OCI-LY7 (cell line): Measurements from ENCODE around the gene HIVEP3. TPM values are rescaled to one million over a fixed set of nuclear protein-coding genes. Genes with fewer than 3 reads are reported as not detected.

Experiments used
- BruUV-seq: library from RNA; stranded (reverse); fragments of 400-500 nt; replicated peaks from 2 replicates; lab custom pipeline; 2021; lab: Mats Ljungman, UMichigan
- CTCF ChIA-PET: fragments of 300-600 bp; sonication (Branson Sonifier 250); formaldehyde crosslinking; loops from one replicate; lab custom pipeline; 2022; ENCODE audit warnings: antibody characterized with exemption; ENCODE audit not compliant: unreplicated experiment; lab: Charles Lee
- POLR2A ChIA-PET: fragments of 300-600 bp; sonication (Branson Sonifier 250); formaldehyde crosslinking; loops from one replicate; lab custom pipeline; 2022; ENCODE audit warnings: antibody characterized with exemption; lab: Charles Lee
- DNase-seq: peaks from one replicate; pipeline ENCODE4 v3.0.0-alpha.2; 2015; ENCODE audit warnings: low spot score
- H2AFZ ChIP-seq: fragments of 200-600 bp; sonication (generic), shearing (Covaris generic); 2 replicates; pipeline ENCODE4 v1.6.1; 2014; ENCODE audit warnings: mild to moderate bottlenecking, antibody characterized with exemption, low read length, moderate library complexity
- H3K27ac ChIP-seq: fragments of 200-600 bp; sonication (generic); 2 replicates; pipeline ENCODE4 v1.5.1; 2014; ENCODE audit warnings: mixed run types, low read depth, mild to moderate bottlenecking, moderate library complexity, low read length, inconsistent platforms; ENCODE audit not compliant: poor library complexity, severe bottlenecking
- H3K36me3 ChIP-seq: fragments of 200-600 bp; sonication (generic); 2 replicates; pipeline ENCODE4 v1.6.1; 2014; ENCODE audit warnings: mild to moderate bottlenecking, antibody characterized with exemption, low read length, moderate library complexity, mixed read lengths; ENCODE audit not compliant: insufficient read depth
- H3K4me1 ChIP-seq: fragments of 200-600 bp; sonication (generic); 2 replicates; pipeline ENCODE4 v1.5.1; 2014; ENCODE audit warnings: mild to moderate bottlenecking, low read length; ENCODE audit not compliant: insufficient read depth, poor library complexity, severe bottlenecking
- H3K4me2 ChIP-seq: fragments of 200-600 bp; sonication (generic); 2 replicates; pipeline ENCODE4 v1.6.1; 2014; ENCODE audit warnings: mild to moderate bottlenecking, low read length
- H3K4me3 ChIP-seq: fragments of 200-600 bp; sonication (generic); 2 replicates; pipeline ENCODE4 v1.5.1; 2014; ENCODE audit warnings: mild to moderate bottlenecking, low read depth, low read length; ENCODE audit not compliant: poor library complexity, severe bottlenecking
- H3K79me2 ChIP-seq: fragments of 200-600 bp; sonication (generic); 2 replicates; pipeline ENCODE4 v1.6.1; 2016; ENCODE audit warnings: low read depth, mild to moderate bottlenecking, low read length, moderate library complexity, mixed read lengths; ENCODE audit not compliant: insufficient read depth
- H3K9me2 ChIP-seq: fragments of 200-600 bp; sonication (generic); 2 replicates; pipeline ENCODE4 v1.6.1; 2016; ENCODE audit warnings: mild to moderate bottlenecking, low read length, mixed read lengths; ENCODE audit not compliant: insufficient read depth
- H3K9me3 ChIP-seq: fragments of 200-600 bp; sonication (generic); 2 replicates; pipeline ENCODE4 v1.6.1; 2014; ENCODE audit warnings: mild to moderate bottlenecking, mixed run types, low read length, mixed read lengths
- H4K20me1 ChIP-seq: fragments of 200-600 bp; sonication (generic); 2 replicates; pipeline ENCODE4 v1.6.1; 2014; ENCODE audit warnings: mild to moderate bottlenecking, antibody characterized with exemption, low read length, moderate library complexity, mixed read lengths; ENCODE audit not compliant: insufficient read depth
- EZH2phosphoT487 ChIP-seq: fragments of 200-600 bp; sonication (generic); IDR thresholded peaks from 2 replicates; pipeline ENCODE4 v1.6.1; 2018; ENCODE audit warnings: low read depth, borderline replicate concordance, mild to moderate bottlenecking, mixed run types, antibody characterized with exemption, low read length, moderate library complexity, mixed read lengths
- intact Hi-C: fragments of 100-400 bp; cut with micrococcal nuclease; formaldehyde crosslinking; loops from one replicate; pipeline ENCODE4 v1.10.0; 2022; ENCODE audit not compliant: unreplicated experiment
- total RNA-seq, 2 experiments: library from RNA; depleted of rRNA in 1 of 2; stranded (reverse); fragments of >200 nt in 1 of 2; shearing (Covaris generic) in 1 of 2; gene quantifications; 2 replicates each; pipeline ENCODE4 v1.2.3, GENCODE V29; 2014 to 2022
- TF ChIP-seq, protein P1 (sequence below): fragments of 200-600 bp; sonication (generic); conservative IDR thresholded peaks from 2 replicates; pipeline ENCODE4 v1.5.1; 2014; ENCODE audit warnings: mild to moderate bottlenecking, antibody characterized with exemption, low read length, moderate library complexity, mixed read lengths

HIVEP3 gene
- total RNA-seq, 2 experiments from 2014 or later, result 0.53 to 0.60 TPM

DNA sequence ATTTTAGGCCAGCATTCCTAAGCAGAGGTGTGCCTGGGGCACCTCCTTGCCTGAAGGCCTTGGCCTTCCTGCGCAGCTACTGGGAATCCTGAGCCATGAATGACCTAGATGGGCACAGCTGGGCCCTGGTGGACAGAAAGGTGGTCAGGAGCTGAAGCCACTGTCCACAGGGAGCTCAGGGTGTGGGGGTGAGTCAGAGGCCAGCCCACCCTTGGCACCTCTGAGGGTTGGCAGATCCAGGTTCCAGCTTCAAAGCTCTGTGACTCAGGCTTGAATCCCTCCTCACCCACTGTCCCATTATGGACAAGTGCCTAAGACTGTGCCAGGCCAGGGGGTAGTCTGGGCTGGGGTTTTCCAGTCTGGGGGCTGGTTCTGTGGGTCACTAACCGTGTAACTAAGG is 427.8 kb downstream of the HIVEP3 start:
- TF ChIP-seq, protein P1, sequence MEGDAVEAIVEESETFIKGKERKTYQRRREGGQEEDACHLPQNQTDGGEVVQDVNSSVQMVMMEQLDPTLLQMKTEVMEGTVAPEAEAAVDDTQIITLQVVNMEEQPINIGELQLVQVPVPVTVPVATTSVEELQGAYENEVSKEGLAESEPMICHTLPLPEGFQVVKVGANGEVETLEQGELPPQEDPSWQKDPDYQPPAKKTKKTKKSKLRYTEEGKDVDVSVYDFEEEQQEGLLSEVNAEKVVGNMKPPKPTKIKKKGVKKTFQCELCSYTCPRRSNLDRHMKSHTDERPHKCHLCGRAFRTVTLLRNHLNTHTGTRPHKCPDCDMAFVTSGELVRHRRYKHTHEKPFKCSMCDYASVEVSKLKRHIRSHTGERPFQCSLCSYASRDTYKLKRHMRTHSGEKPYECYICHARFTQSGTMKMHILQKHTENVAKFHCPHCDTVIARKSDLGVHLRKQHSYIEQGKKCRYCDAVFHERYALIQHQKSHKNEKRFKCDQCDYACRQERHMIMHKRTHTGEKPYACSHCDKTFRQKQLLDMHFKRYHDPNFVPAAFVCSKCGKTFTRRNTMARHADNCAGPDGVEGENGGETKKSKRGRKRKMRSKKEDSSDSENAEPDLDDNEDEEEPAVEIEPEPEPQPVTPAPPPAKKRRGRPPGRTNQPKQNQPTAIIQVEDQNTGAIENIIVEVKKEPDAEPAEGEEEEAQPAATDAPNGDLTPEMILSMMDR, result no peak
- TF ChIP-seq EZH2phosphoT487, result no peak
- Histone ChIP-seq H4K20me1 (no peaks in the 10 kb centered on the region), H3K4me2 (no peak overlapping the region), H3K27ac (no peak overlapping the region), H3K4me1 (no peaks in the 10 kb centered on the region), H3K36me3 (no peaks in the 10 kb centered on the region), H3K9me2 (no peaks in the 10 kb centered on the region), H3K79me2 (no peaks in the 10 kb centered on the region), H2AFZ (no peak overlapping the region), H3K9me3 (no peaks in the 10 kb centered on the region), H3K4me3 (no peak overlapping the region)
- intact Hi-C loops, result no loop called here
- CTCF ChIA-PET, result no interaction called here
- POLR2A ChIA-PET, result no interaction called here
- no TSS peak for BruUV-seq
- no peak for DNase-seq

DNA sequence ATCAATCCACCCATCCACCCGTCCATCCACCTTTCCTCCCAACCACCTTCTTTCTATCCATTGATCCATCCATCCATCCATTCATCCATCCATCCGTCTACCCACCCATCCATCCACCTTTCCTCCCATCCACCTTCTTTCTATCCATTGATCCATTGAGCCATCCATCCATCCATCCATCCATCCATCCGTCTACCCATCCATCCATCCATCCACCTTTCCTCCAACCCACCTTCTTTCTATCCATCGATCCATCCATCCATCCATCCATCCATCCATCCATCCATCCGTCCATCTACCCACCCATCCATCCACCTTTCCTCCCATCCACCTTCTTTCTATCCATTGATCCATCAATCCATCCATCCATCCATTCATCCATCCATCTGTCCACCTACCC is 429.2 kb downstream of the HIVEP3 start:
- H3K4me3 ChIP-seq, result no peak overlapping the region
- POLR2A ChIA-PET, result no interaction called here
- H4K20me1 ChIP-seq, result no peaks in the 10 kb centered on the region
- no peak overlapping the region for H3K27ac ChIP-seq
- CTCF ChIA-PET, result no interaction called here
- DNase-seq, result no peak
- BruUV-seq, result no TSS peak
- no peak overlapping the region for H2AFZ ChIP-seq
- H3K4me1 ChIP-seq, result no peaks in the 10 kb centered on the region
- no peaks in the 10 kb centered on the region for H3K36me3 ChIP-seq
- TF ChIP-seq EZH2phosphoT487, result no peak
- TF ChIP-seq, protein P1, result no peak
- intact Hi-C loops, result no loop called here
- no peak overlapping the region for H3K4me2 ChIP-seq
- no peaks in the 10 kb centered on the region for H3K9me3 ChIP-seq
- H3K79me2 ChIP-seq, result no peaks in the 10 kb centered on the region
- no peaks in the 10 kb centered on the region for H3K9me2 ChIP-seq

DNA sequence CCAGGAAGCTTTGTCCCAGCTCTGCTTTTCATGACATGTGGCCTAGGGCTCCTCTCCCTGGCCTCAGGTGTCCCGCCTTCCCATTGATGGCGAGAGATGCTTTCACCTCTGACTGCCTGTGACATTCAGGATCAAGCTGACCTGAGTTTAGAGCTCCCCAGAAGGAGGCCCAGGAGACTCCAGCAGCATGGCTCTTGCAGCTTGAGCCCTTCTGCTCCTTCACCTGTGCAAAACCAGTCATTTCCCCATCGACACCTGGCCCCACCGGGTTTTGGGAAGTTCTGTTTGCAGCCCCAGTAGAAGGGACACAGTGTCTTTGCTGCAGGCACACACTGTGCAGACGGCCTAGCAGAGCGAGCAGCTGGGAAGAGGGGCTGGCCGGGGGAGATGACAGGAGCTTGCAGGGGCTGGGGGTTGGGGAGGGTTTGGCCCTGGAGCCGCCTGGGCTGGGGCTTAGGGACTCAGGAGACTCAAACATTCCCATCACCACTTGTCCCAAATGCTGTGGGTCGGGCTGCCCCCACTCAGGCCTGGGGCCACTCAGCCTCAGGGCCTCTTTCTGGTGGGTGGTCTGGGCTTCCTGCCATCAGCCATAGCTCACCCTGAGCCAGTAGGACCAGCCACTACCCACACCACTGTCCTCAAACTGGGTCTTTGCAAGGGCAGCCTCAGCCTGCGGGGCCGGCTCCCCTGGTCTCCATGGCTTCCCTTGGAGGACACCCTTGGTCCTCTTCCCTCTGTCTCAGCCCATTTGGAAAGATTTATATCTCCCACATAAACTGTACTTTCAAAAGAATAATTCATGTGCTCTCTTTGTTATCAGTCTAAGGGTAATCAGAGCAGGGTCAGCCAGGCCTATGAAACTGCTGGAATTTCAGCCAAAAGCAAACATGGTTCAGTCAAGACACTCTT is 430.4 kb downstream of the HIVEP3 start:
- H3K36me3 ChIP-seq, result no peaks in the 10 kb centered on the region
- no peak overlapping the region for H2AFZ ChIP-seq
- no peaks in the 10 kb centered on the region for H3K9me3 ChIP-seq
- H3K79me2 ChIP-seq, result no peaks in the 10 kb centered on the region
- no peak overlapping the region for H3K4me3 ChIP-seq
- intact Hi-C loops, result no loop called here
- CTCF ChIA-PET, result no interaction called here
- no peak overlapping the region for H3K27ac ChIP-seq
- no peak overlapping the region for H3K4me2 ChIP-seq
- H4K20me1 ChIP-seq, result no peaks in the 10 kb centered on the region
- no peak for DNase-seq
- H3K4me1 ChIP-seq, result no peaks in the 10 kb centered on the region
- H3K9me2 ChIP-seq, result no peaks in the 10 kb centered on the region
- POLR2A ChIA-PET, result no interaction called here
- TF ChIP-seq, protein P1, result no peak
- TF ChIP-seq EZH2phosphoT487, result no peak
- no TSS peak for BruUV-seq
